Liver (tissue), 9 donors: Measurements from ENCODE around the gene CHRNB2. TPM values are rescaled to one million over a fixed set of nuclear protein-coding genes. Genes with fewer than 3 reads are reported as not detected.

Experiments
- DNase-seq: peaks from one replicate; pipeline ENCODE4 v3.0.0-alpha.2; 2017; ENCODE audit warnings: low spot score
- H3K27ac ChIP-seq, 2 donors: one replicate each; pipeline ENCODE4 v1.7.0; 2013; ENCODE audit warnings: inconsistent platforms in 2 of 2, low read length in 2 of 2, control low read depth in 1 of 2, low read depth in 1 of 2, mild to moderate bottlenecking in 1 of 2
- H3K27me3 ChIP-seq, 4 donors: one replicate each; pipeline versions ENCODE4 v1.6.1 to v1.7.0; 2013; ENCODE audit warnings: low read length in 3 of 4, inconsistent platforms in 1 of 4, mild to moderate bottlenecking in 1 of 4, moderate library complexity in 1 of 4; ENCODE audit not compliant: control insufficient read depth in 4 of 4, insufficient read depth in 4 of 4
- H3K36me3 ChIP-seq, 4 donors: one replicate each; pipeline versions ENCODE4 v1.6.1 to v1.7.0; 2013; ENCODE audit warnings: low read length in 3 of 4, mild to moderate bottlenecking in 3 of 4, low read depth in 1 of 4, moderate library complexity in 1 of 4; ENCODE audit not compliant: control insufficient read depth in 4 of 4, insufficient read depth in 3 of 4
- H3K4me1 ChIP-seq, 4 donors: one replicate each; pipeline versions ENCODE4 v1.6.1 to v1.7.0; 2013; ENCODE audit warnings: low read length in 3 of 4, mild to moderate bottlenecking in 3 of 4, moderate library complexity in 1 of 4; ENCODE audit not compliant: control insufficient read depth in 4 of 4, insufficient read depth in 4 of 4
- H3K4me3 ChIP-seq, 3 donors: one replicate each; pipeline versions ENCODE4 v1.6.1 to v1.7.0; 2013; ENCODE audit warnings: low read length in 3 of 3, control low read depth in 1 of 3, low read depth in 1 of 3, mild to moderate bottlenecking in 1 of 3
- H3K9ac ChIP-seq, 2 donors: one replicate each; pipeline ENCODE4 v1.7.0; 2013; ENCODE audit warnings: low read length in 2 of 2, mild to moderate bottlenecking in 2 of 2, moderate library complexity in 2 of 2, control low read depth in 1 of 2, low read depth in 1 of 2
- H3K9me3 ChIP-seq, 4 donors: one replicate each; pipeline versions ENCODE4 v1.6.1 to v1.7.0; 2013; ENCODE audit warnings: low read length in 3 of 4; ENCODE audit not compliant: control insufficient read depth in 4 of 4
- CTCF ChIP-seq: fragments of 150-350 bp; IDR thresholded peaks from 2 replicates; pipeline ENCODE4 v1.5.1; 2017; ENCODE audit warnings: improper control_type of control experiment, low read depth, low read length; ENCODE audit not compliant: missing input control
- EGR1 ChIP-seq, 2 donors: IDR thresholded peaks; 2 replicates each; pipeline ENCODE4 v1.6.1; 2016 to 2018; ENCODE audit warnings: antibody characterized with exemption in 2 of 2, low read depth in 2 of 2
- GABPA ChIP-seq, 2 donors: IDR thresholded peaks in 1 of 2; conservative IDR thresholded peaks in 1 of 2; 2 replicates each; pipeline ENCODE4 v1.6.1; 2016; ENCODE audit warnings: antibody characterized with exemption in 2 of 2, mild to moderate bottlenecking in 1 of 2, moderate library complexity in 1 of 2
- HNF4A ChIP-seq, 2 donors: conservative IDR thresholded peaks; 2 replicates each; pipeline ENCODE4 v1.6.1; 2016; ENCODE audit warnings: antibody characterized with exemption in 2 of 2, mild to moderate bottlenecking in 2 of 2
- JUND ChIP-seq, 2 donors: IDR thresholded peaks; 2 replicates each; pipeline ENCODE4 v1.6.1; 2016; ENCODE audit warnings: antibody characterized with exemption in 2 of 2
- RAD21 ChIP-seq, 2 donors: IDR thresholded peaks; 2 replicates each; pipeline ENCODE4 v1.6.1; 2016; ENCODE audit warnings: antibody characterized with exemption in 2 of 2, mild to moderate bottlenecking in 2 of 2
- RXRA ChIP-seq, 2 donors: IDR thresholded peaks; 2 replicates each; pipeline ENCODE4 v1.6.1; 2017 to 2018; ENCODE audit warnings: antibody characterized with exemption in 2 of 2, mild to moderate bottlenecking in 1 of 2
- SP1 ChIP-seq: IDR thresholded peaks from 2 replicates; pipeline ENCODE4 v1.6.1; 2018; ENCODE audit warnings: antibody characterized with exemption, mild to moderate bottlenecking
- YY1 ChIP-seq: IDR thresholded peaks from 2 replicates; pipeline ENCODE4 v1.6.1; 2016; ENCODE audit warnings: antibody characterized with exemption, mild to moderate bottlenecking
- WGBS: extraction: QIAGEN DNeasy Blood & Tissue Kit; methylation state at CpG from one replicate; pipeline ENCODE4 v1.1.7; 2013; 5-methylcytosine and 5-hydroxymethylcytosine counted together
- polyA plus RNA-seq, 2 donors: library from polyadenylated mRNA; stranded (reverse) in 1 of 2; unstranded in 1 of 2; fragments of 200-250 nt in 1 of 2; fragments of >200 nt in 1 of 2; fragmentation: Nextera tagmentation in 1 of 2; extraction: Ambion mirVana in 1 of 2; gene quantifications; one replicate each; pipeline versions ENCODE4 v1.2.1 to v1.2.3, GENCODE V29; 2013 to 2015
- total RNA-seq, 2 donors: library from RNA; depleted of rRNA; stranded (reverse); fragments of >200 nt; gene quantifications; one replicate each; pipeline ENCODE4 v1.2.3, GENCODE V29; 2014
- TF ChIP-seq, protein P1 (sequence below): IDR thresholded peaks from 2 replicates; pipeline ENCODE4 v1.6.1; 2016; ENCODE audit warnings: antibody characterized with exemption
- TF ChIP-seq, protein P2 (sequence below): IDR thresholded peaks from 2 replicates; pipeline ENCODE4 v1.6.1; 2016; ENCODE audit warnings: antibody characterized with exemption, mild to moderate bottlenecking
- TF ChIP-seq, protein P3 (sequence below): IDR thresholded peaks from 2 replicates; pipeline ENCODE4 v1.6.1; 2016; ENCODE audit warnings: antibody characterized with exemption
- donor health status: healthy.
- donor health status: healthy.
- donor health status: healthy.
- donor health status: healthy.
- donor health status: healthy.

The CHRNB2 gene
- total and polyA plus RNA-seq, 4 donors = under 0.01 to 0.06 (median 0.01) TPM; not detected in 1

DNA sequence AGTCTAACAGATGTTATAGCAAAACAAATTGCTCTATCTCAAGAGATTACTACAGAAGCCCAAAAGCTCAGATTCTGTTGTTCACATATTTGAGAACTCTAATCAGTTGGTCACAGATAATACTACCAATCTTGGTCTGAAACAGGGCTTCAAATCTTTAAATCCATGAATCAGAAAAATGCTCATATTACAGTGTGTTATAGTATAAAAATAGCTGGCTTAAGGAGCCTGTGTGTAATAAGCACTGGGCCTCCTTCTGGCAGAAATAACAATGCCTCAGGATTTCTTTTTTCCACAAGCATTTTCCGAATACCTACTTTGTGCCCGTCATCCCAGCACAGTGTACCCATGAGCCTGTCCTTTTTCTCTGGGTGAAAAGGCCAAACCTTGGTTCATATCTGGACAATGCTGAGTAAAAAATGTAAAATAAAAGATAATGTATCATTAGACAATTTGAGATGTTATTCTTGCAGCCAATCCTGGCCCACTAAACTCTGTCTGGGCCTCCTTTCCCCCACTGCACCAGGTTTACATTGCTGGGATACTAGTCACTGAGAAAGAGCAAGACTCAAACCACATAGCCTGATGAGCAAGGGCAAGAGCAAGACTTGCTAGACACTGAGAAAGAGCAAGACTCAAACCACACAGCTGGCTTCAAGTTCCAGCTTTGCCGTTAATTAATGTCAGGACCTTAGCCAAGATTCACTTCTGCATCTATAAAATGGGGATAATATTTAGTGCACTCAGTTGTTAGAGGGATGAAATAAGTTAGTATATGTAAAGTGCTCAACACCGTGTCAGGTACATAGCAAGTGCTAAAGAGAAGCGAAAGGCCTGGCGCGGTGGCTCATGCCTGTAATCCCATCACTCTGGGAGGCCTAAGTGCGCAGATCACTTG lies 57.4 kb downstream of the CHRNB2 start:
- Histone ChIP-seq H3K27me3 (no peaks in the 10 kb centered on the region), H3K27ac (no peak overlapping the region), H3K4me3 (no peak overlapping the region), H3K9me3 (peaks cover 0 to under 1% (median 0%) of the 10 kb centered on the region in 4 donors), H3K9ac (no peak overlapping the region), H3K36me3 (no peaks in the 10 kb centered on the region), H3K4me1 (peaks cover 0 to 15% (median 9%) of the 10 kb centered on the region in 4 donors)
- WGBS = 94% methylated on average over 8 of the region's 8 CpGs
- no peak for DNase-seq
- TF ChIP-seq, protein P1, sequence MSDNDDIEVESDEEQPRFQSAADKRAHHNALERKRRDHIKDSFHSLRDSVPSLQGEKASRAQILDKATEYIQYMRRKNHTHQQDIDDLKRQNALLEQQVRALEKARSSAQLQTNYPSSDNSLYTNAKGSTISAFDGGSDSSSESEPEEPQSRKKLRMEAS = no peak
- TF ChIP-seq RXRA (IDR thresholded peaks at IDR 0.05) (no peak), JUND (IDR thresholded peaks at IDR 0.05) (no peak), SP1 (no peak), GABPA (IDR thresholded peaks at IDR 0.05 in 1 of 2, conservative IDR thresholded peaks at IDR 0.05 in 1 of 2) (no peak), YY1 (no peak), EGR1 (IDR thresholded peaks at IDR 0.05; ENCODE audit: low read depth in 2 of 2) (no peak), CTCF (no peak), RAD21 (IDR thresholded peaks at IDR 0.05) (no peak)
- TF ChIP-seq, protein P2, sequence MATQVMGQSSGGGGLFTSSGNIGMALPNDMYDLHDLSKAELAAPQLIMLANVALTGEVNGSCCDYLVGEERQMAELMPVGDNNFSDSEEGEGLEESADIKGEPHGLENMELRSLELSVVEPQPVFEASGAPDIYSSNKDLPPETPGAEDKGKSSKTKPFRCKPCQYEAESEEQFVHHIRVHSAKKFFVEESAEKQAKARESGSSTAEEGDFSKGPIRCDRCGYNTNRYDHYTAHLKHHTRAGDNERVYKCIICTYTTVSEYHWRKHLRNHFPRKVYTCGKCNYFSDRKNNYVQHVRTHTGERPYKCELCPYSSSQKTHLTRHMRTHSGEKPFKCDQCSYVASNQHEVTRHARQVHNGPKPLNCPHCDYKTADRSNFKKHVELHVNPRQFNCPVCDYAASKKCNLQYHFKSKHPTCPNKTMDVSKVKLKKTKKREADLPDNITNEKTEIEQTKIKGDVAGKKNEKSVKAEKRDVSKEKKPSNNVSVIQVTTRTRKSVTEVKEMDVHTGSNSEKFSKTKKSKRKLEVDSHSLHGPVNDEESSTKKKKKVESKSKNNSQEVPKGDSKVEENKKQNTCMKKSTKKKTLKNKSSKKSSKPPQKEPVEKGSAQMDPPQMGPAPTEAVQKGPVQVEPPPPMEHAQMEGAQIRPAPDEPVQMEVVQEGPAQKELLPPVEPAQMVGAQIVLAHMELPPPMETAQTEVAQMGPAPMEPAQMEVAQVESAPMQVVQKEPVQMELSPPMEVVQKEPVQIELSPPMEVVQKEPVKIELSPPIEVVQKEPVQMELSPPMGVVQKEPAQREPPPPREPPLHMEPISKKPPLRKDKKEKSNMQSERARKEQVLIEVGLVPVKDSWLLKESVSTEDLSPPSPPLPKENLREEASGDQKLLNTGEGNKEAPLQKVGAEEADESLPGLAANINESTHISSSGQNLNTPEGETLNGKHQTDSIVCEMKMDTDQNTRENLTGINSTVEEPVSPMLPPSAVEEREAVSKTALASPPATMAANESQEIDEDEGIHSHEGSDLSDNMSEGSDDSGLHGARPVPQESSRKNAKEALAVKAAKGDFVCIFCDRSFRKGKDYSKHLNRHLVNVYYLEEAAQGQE = no peak

GRCh38 chr1:154626456-154627256 lies 59.1 kb downstream of the CHRNB2 start:
- H3K9me3 ChIP-seq = peaks cover 0 to 2% (median 0%) of the 10 kb centered on the region in 4 donors
- TF ChIP-seq, protein P1 = no peak
- no peak for TF ChIP-seq SP1
- TF ChIP-seq, protein P3, sequence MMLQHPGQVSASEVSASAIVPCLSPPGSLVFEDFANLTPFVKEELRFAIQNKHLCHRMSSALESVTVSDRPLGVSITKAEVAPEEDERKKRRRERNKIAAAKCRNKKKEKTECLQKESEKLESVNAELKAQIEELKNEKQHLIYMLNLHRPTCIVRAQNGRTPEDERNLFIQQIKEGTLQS = peak; percentile 78
- peak in 1 of 2 donors; percentile 64 for TF ChIP-seq HNF4A (conservative IDR thresholded peaks at IDR 0.05)
- no peak for TF ChIP-seq GABPA (IDR thresholded peaks at IDR 0.05 in 1 of 2, conservative IDR thresholded peaks at IDR 0.05 in 1 of 2)
- TF ChIP-seq RXRA (IDR thresholded peaks at IDR 0.05) = no peak
- H3K4me1 ChIP-seq = peaks cover 0 to 15% (median 9%) of the 10 kb centered on the region in 4 donors
- peak; percentile 42 for DNase-seq
- peak overlapping the region; percentile 77 to 94 for H3K27ac ChIP-seq
- H3K4me3 ChIP-seq = peak overlapping the region; percentile 60 to 84 (median 83)
- H3K9ac ChIP-seq = peak overlapping the region; percentile 53 to 82
- 19% methylated on average over 10 of the region's 10 CpGs for WGBS
- H3K27me3 ChIP-seq = no peaks in the 10 kb centered on the region
- no peaks in the 10 kb centered on the region for H3K36me3 ChIP-seq
